ENCODE data around the gene NONO. TPM values are rescaled to one million over a fixed set of nuclear protein-coding genes. Genes with fewer than 3 reads are reported as not detected.
"Not testable (repeated sequence)": the region's sequence is repeated elsewhere in the genome, so short reads cannot be mapped to it uniquely, and the experiment has no call there.

NONO gene
- total RNA-seq, 1 donor from 2014 or later, result 343 TPM

DNA sequence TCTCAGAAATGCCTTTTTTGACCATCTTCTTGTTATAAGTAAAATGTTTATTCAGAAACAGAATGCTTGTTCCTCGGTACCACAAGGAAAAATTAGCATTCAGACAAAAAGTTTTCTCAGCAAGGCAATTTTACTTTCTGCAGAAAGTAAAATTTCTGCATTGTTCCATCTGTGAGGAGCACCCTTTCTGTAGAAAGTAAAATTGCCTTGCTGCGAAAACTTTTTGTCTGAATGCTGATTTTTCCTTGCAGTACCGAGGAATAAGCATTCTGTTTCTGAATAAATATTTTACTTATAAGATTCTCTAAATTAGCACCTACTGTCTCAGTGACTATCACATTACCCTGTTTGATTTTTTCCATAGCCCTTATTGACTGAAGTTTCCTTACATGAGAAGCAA, 43.0 kb downstream of the NONO start:
- Mint-ChIP-seq H3K36me3 (ENCODE audit: low read depth, unreplicated experiment) (peaks cover 12% of the 10 kb centered on the region), H3K4me3 (ENCODE audit: unreplicated experiment) (no peak overlapping the region), H3K27ac (ENCODE audit: unreplicated experiment) (no peak overlapping the region), H3K4me1 (ENCODE audit: low read depth, unreplicated experiment) (no peaks in the 10 kb centered on the region), H3K9me3 (ENCODE audit: unreplicated experiment) (no peaks in the 10 kb centered on the region), H3K27me3 (ENCODE audit: low read depth, unreplicated experiment) (no peaks in the 10 kb centered on the region)
- Histone ChIP-seq H2AFZ (ENCODE audit: low read depth, low read length) (no peak overlapping the region), H4K20me1 (ENCODE audit: insufficient read depth, low read length) (no peaks in the 10 kb centered on the region), H3K36me3 (ENCODE audit: insufficient read depth, low read length) (no peaks in the 10 kb centered on the region), H3K4me1 (ENCODE audit: insufficient read depth, low read length) (no peaks in the 10 kb centered on the region), H3K27me3 (ENCODE audit: insufficient read depth, low read length) (no peaks in the 10 kb centered on the region), H3K79me2 (ENCODE audit: insufficient read depth, low read length) (no peaks in the 10 kb centered on the region), H3K4me3 (ENCODE audit: insufficient read depth, low read depth, low read length) (no peak overlapping the region), H3K9ac (ENCODE audit: low read length) (no peak overlapping the region), H3K9me3 (ENCODE audit: insufficient read depth, low read depth, low read length) (no peaks in the 10 kb centered on the region), H3K4me2 (ENCODE audit: low read length) (no peak overlapping the region), H3K27ac (ENCODE audit: low read depth, low read length) (no peak overlapping the region)
- FAIRE-seq (no peak), DNase-seq (ENCODE audit: low read depth) (no peak)
- TF ChIP-seq, protein P1, sequence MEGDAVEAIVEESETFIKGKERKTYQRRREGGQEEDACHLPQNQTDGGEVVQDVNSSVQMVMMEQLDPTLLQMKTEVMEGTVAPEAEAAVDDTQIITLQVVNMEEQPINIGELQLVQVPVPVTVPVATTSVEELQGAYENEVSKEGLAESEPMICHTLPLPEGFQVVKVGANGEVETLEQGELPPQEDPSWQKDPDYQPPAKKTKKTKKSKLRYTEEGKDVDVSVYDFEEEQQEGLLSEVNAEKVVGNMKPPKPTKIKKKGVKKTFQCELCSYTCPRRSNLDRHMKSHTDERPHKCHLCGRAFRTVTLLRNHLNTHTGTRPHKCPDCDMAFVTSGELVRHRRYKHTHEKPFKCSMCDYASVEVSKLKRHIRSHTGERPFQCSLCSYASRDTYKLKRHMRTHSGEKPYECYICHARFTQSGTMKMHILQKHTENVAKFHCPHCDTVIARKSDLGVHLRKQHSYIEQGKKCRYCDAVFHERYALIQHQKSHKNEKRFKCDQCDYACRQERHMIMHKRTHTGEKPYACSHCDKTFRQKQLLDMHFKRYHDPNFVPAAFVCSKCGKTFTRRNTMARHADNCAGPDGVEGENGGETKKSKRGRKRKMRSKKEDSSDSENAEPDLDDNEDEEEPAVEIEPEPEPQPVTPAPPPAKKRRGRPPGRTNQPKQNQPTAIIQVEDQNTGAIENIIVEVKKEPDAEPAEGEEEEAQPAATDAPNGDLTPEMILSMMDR (IDR thresholded peaks at IDR 0.05; ENCODE audit: insufficient read depth, low read depth, low read length), result no peak
- TF ChIP-seq EZH2 (IDR thresholded peaks at IDR 0.05; ENCODE audit: insufficient read depth, low read length), result no peak

- not testable (repeated sequence) for H3K27ac Mint-ChIP-seq (ENCODE audit: unreplicated experiment); H4K20me1 ChIP-seq (ENCODE audit: insufficient read depth, low read length); H3K4me1 Mint-ChIP-seq (ENCODE audit: low read depth, unreplicated experiment); H3K4me3 Mint-ChIP-seq (ENCODE audit: unreplicated experiment); H3K27me3 ChIP-seq (ENCODE audit: insufficient read depth, low read length); H3K9ac ChIP-seq (ENCODE audit: low read length); H3K4me1 ChIP-seq (ENCODE audit: insufficient read depth, low read length); H3K79me2 ChIP-seq (ENCODE audit: insufficient read depth, low read length); H3K27me3 Mint-ChIP-seq (ENCODE audit: low read depth, unreplicated experiment); H3K36me3 Mint-ChIP-seq (ENCODE audit: low read depth, unreplicated experiment); H3K4me3 ChIP-seq (ENCODE audit: insufficient read depth, low read depth, low read length); H3K27ac ChIP-seq (ENCODE audit: low read depth, low read length); H3K4me2 ChIP-seq (ENCODE audit: low read length); H3K9me3 Mint-ChIP-seq (ENCODE audit: unreplicated experiment); H3K36me3 ChIP-seq (ENCODE audit: insufficient read depth, low read length); DNase-seq (ENCODE audit: low read depth); H2AFZ ChIP-seq (ENCODE audit: low read depth, low read length); H3K9me3 ChIP-seq (ENCODE audit: insufficient read depth, low read depth, low read length)
- peak; percentile 5 for FAIRE-seq
Measured at GRCh38 chrX:71349151-71349665, 65.8 kb downstream of the NONO start.

- H3K4me1 ChIP-seq (ENCODE audit: insufficient read depth, low read length); H3K27ac Mint-ChIP-seq (ENCODE audit: unreplicated experiment); H2AFZ ChIP-seq (ENCODE audit: low read depth, low read length); H3K36me3 ChIP-seq (ENCODE audit: insufficient read depth, low read length); H3K4me2 ChIP-seq (ENCODE audit: low read length); H3K36me3 Mint-ChIP-seq (ENCODE audit: low read depth, unreplicated experiment); H3K4me3 Mint-ChIP-seq (ENCODE audit: unreplicated experiment); H3K27me3 ChIP-seq (ENCODE audit: insufficient read depth, low read length); H3K9ac ChIP-seq (ENCODE audit: low read length); H3K27ac ChIP-seq (ENCODE audit: low read depth, low read length); H3K27me3 Mint-ChIP-seq (ENCODE audit: low read depth, unreplicated experiment); DNase-seq (ENCODE audit: low read depth); H4K20me1 ChIP-seq (ENCODE audit: insufficient read depth, low read length); FAIRE-seq; H3K9me3 ChIP-seq (ENCODE audit: insufficient read depth, low read depth, low read length); H3K79me2 ChIP-seq (ENCODE audit: insufficient read depth, low read length); H3K4me1 Mint-ChIP-seq (ENCODE audit: low read depth, unreplicated experiment); H3K9me3 Mint-ChIP-seq (ENCODE audit: unreplicated experiment); H3K4me3 ChIP-seq (ENCODE audit: insufficient read depth, low read depth, low read length): not testable (repeated sequence)
Measured at GRCh38 chrX:71349867-71350266, 66.4 kb downstream of the NONO start.

Other genes starting within 250 kb of the NONO start
- 70.8 and 76.6 TPM in 2 replicates for gene SNX12, start 215.3 kb upstream of the NONO start, total RNA-seq
- gene FOXO4, start 187.8 kb upstream of the NONO start, total RNA-seq, result 13.7 and 15.0 TPM in 2 replicates
- gene CXorf65, start 176.9 kb upstream of the NONO start, total RNA-seq, result not detected in 2 replicates
- gene IL2RG, start 172.1 kb upstream of the NONO start, total RNA-seq, result 0.59 TPM in 1 of 2 replicates, not detected in the other
- gene MED12, start 165.0 kb upstream of the NONO start, total RNA-seq, result 33.8 and 34.3 TPM in 2 replicates
- gene NLGN3, start 138.8 kb upstream of the NONO start, total RNA-seq, result 0.84 and 0.93 TPM in 2 replicates
- not detected in 2 replicates for gene GJB1, start 60.4 kb upstream of the NONO start, total RNA-seq
- gene ZMYM3, start 29.5 kb upstream of the NONO start, total RNA-seq, result 48.0 and 51.2 TPM in 2 replicates
- gene ITGB1BP2, start 18.1 kb downstream of the NONO start, total RNA-seq, result 2.0 and 3.2 TPM in 2 replicates
- 23.3 and 24.8 TPM in 2 replicates for gene TAF1, start 82.7 kb downstream of the NONO start, total RNA-seq
- gene OGT, start 249.5 kb downstream of the NONO start, total RNA-seq, result 139 and 140 TPM in 2 replicates